C4-2B (cell line): ENCODE data around the gene ICE2.

Experiments used
- CTCF ChIP-seq: fragments of 450-650 bp; conservative IDR thresholded peaks from 2 replicates; pipeline ENCODE4 v1.5.1; 2017; ENCODE audit warnings: mild to moderate bottlenecking
- ZFX ChIP-seq: fragments of 450-650 bp; IDR thresholded peaks from 2 replicates; pipeline ENCODE4 v1.6.1; 2017

GRCh38 chr15:60408463-60408981 lies 70.4 kb downstream of the ICE2 start:
- no peak for TF ChIP-seq CTCF
- no peak for TF ChIP-seq ZFX
